ENCODE measurements around the gene METTL1. TPM values are rescaled to one million over a fixed set of nuclear protein-coding genes. Genes with fewer than 3 reads are reported as not detected.

The METTL1 gene
- polyA plus RNA-seq, 2 donors, result 18.8 to 19.3 TPM

DNA sequence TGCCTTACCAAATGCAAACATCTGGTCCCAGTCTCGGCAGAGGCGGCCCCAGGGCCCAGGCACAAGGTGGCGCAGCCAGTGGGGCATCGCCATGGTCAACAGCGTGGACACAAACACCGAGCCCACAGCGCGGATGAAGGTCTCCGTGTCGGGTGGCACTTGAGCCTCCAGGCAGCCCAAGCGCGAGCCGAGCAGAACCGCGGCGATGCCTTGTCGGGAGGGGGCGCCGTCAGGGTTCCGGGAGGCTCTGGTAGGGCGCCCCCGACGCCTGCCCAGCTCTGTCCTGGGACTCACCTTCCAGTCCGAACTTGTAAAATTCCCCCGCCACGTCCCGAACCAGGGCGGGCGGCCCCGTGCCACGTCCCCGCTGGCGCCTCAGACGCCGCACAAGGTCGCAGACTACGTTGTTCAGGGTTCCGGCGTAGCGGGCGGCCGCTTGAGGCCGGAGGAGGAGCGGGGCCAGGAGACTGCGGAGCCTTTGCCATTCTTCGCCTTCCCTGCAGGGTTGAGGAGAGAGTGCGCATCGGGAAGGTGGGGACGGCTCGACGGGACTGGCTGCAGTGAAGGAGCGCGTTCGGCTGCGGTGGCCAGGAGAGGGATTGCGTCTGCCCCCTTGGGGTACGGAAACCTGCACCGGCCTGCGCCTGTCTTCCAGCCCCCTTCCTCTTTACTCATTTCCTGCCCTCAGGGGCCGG lies 6.8 kb downstream of the METTL1 start:
- peaks cover 0 to 7% of the 10 kb centered on the region in 2 donors for H3K36me3 ChIP-seq (ENCODE audit: control insufficient read depth in 2 of 2, insufficient read depth in 2 of 2, low read length in 1 of 2)
- H3K9me3 ChIP-seq (ENCODE audit: control insufficient read depth in 2 of 2, insufficient read depth in 1 of 2, low read depth in 1 of 2, low read length in 1 of 2), result no peaks in the 10 kb centered on the region
- H3K27ac ChIP-seq (ENCODE audit: low read depth in 2 of 2, low read length in 1 of 2), result no peak overlapping the region
- peaks cover 13 to 22% of the 10 kb centered on the region in 2 donors for H3K4me1 ChIP-seq (ENCODE audit: control insufficient read depth in 2 of 2, insufficient read depth in 2 of 2, low read length in 1 of 2)
- H3K4me3 ChIP-seq (ENCODE audit: low read depth in 1 of 2, low read length in 2 of 2), result peak overlapping the region; percentile 42 to 45
- no peaks in the 10 kb centered on the region for H3K27me3 ChIP-seq (ENCODE audit: control insufficient read depth in 1 of 2, insufficient read depth in 2 of 2, low read length in 2 of 2)
- 1% methylated on average over 58 to 60 of the region's 60 CpGs for WGBS, 2 donors

DNA sequence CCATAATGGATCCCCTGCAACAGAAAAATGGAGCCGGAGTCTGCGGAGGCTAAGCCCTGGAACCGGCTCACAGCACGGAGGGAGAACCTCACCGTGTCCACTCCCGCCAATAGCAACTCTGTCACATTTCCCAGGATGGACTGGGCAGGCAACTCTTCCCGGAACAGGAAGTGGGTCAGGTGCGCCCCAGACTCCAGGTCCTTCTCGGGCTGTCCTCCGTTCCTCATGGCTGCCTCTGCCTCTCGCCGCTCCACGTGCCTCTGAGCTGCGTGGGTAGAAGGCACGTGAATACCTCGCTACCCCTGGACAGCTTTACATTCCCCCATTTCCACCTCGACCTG lies 7.3 kb downstream of the METTL1 start:
- Histone ChIP-seq H3K4me1 (ENCODE audit: control insufficient read depth in 2 of 2, insufficient read depth in 2 of 2, low read length in 1 of 2) (peaks cover 13 to 22% of the 10 kb centered on the region in 2 donors), H3K27ac (ENCODE audit: low read depth in 2 of 2, low read length in 1 of 2) (no peak overlapping the region), H3K27me3 (ENCODE audit: control insufficient read depth in 1 of 2, insufficient read depth in 2 of 2, low read length in 2 of 2) (no peaks in the 10 kb centered on the region), H3K4me3 (ENCODE audit: low read depth in 1 of 2, low read length in 2 of 2) (peak overlapping the region; percentile 42 to 45), H3K36me3 (ENCODE audit: control insufficient read depth in 2 of 2, insufficient read depth in 2 of 2, low read length in 1 of 2) (peaks cover 0 to 7% of the 10 kb centered on the region in 2 donors), H3K9me3 (ENCODE audit: control insufficient read depth in 2 of 2, insufficient read depth in 1 of 2, low read depth in 1 of 2, low read length in 1 of 2) (no peaks in the 10 kb centered on the region)
- WGBS, 2 donors, result 17 to 18% methylated on average over 17 of the region's 17 CpGs

DNA sequence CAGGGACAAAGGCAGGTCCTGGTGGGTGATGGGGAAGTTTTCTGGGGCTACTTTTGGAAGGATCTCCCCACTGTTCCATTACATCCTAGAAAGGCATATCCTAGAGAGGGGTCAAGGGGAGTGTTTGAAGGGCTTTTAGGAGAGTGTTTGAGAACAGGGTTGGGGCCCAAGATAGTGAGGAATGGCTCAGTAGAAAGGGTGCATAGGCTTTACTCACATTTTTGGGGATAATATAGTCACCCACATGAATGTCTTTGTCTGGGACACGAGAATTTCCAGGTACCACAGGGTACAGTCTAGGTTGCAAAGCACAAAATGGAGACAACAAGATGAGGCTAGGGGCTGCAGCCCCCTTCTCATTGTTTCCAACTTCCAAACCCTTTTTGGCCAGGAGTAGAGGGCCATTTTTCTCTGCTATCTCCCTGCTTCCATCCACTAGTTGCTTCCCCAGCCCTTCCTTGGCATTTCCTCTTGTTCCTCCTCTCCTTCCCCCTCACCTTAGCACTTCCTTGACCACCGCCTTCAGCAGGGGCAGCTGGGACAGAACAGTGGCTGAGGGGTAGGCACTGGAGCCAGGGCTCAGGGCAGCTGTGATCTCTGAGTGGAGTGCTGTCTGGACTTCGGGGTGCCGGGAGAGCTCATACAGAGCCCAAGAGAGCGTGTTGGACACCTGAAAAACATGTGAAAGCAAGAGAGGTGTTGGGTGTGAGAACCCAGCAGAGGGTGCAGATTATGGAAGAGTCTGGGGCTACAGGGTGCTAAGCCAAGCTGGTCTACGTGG lies 7.8 kb downstream of the METTL1 start:
- peaks cover 13 to 22% of the 10 kb centered on the region in 2 donors for H3K4me1 ChIP-seq (ENCODE audit: control insufficient read depth in 2 of 2, insufficient read depth in 2 of 2, low read length in 1 of 2)

DNA sequence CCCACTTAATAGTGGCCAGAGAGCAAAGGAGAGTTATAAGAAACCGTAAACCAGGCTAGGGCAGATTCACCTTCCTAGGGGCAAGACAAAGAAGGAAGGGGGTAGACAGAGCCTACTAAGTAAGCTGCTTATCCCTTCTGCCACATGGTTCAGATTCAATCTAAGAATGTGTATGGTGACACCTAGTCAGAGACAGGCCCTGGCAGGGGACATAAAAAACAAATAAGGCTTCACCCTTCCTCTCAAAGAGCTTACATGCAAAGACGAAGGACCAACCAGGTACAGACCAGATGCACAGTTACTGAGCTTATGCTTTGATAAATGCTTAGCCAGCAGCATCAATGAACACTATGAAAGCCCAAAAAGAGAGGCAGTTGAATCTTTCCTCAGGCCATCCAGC lies 9.4 kb downstream of the METTL1 start:
- no peaks in the 10 kb centered on the region for H3K27me3 ChIP-seq (ENCODE audit: control insufficient read depth in 1 of 2, insufficient read depth in 2 of 2, low read length in 2 of 2)
- no peak overlapping the region for H3K4me3 ChIP-seq (ENCODE audit: low read depth in 1 of 2, low read length in 2 of 2)
- H3K9me3 ChIP-seq (ENCODE audit: control insufficient read depth in 2 of 2, insufficient read depth in 1 of 2, low read depth in 1 of 2, low read length in 1 of 2), result no peaks in the 10 kb centered on the region
- H3K36me3 ChIP-seq (ENCODE audit: control insufficient read depth in 2 of 2, insufficient read depth in 2 of 2, low read length in 1 of 2), result peaks cover 0 to 10% of the 10 kb centered on the region in 2 donors
- H3K4me1 ChIP-seq (ENCODE audit: control insufficient read depth in 2 of 2, insufficient read depth in 2 of 2, low read length in 1 of 2), result peaks cover 13 to 22% of the 10 kb centered on the region in 2 donors
- WGBS, 2 donors, result 90 to 91% methylated on average over 2 of the region's 2 CpGs
- H3K27ac ChIP-seq (ENCODE audit: low read depth in 2 of 2, low read length in 1 of 2), result no peak overlapping the region

More for the DNA sequence above, 7.8 kb downstream of the METTL1 start:
- 77 to 81% methylated on average over 6 of the region's 6 CpGs for WGBS, 2 donors
- Histone ChIP-seq H3K27ac (ENCODE audit: low read depth in 2 of 2, low read length in 1 of 2) (no peak overlapping the region), H3K36me3 (ENCODE audit: control insufficient read depth in 2 of 2, insufficient read depth in 2 of 2, low read length in 1 of 2) (peaks cover 0 to 4% of the 10 kb centered on the region in 2 donors), H3K4me3 (ENCODE audit: low read depth in 1 of 2, low read length in 2 of 2) (no peak overlapping the region), H3K27me3 (ENCODE audit: control insufficient read depth in 1 of 2, insufficient read depth in 2 of 2, low read length in 2 of 2) (no peaks in the 10 kb centered on the region), H3K9me3 (ENCODE audit: control insufficient read depth in 2 of 2, insufficient read depth in 1 of 2, low read depth in 1 of 2, low read length in 1 of 2) (no peaks in the 10 kb centered on the region)

DNA sequence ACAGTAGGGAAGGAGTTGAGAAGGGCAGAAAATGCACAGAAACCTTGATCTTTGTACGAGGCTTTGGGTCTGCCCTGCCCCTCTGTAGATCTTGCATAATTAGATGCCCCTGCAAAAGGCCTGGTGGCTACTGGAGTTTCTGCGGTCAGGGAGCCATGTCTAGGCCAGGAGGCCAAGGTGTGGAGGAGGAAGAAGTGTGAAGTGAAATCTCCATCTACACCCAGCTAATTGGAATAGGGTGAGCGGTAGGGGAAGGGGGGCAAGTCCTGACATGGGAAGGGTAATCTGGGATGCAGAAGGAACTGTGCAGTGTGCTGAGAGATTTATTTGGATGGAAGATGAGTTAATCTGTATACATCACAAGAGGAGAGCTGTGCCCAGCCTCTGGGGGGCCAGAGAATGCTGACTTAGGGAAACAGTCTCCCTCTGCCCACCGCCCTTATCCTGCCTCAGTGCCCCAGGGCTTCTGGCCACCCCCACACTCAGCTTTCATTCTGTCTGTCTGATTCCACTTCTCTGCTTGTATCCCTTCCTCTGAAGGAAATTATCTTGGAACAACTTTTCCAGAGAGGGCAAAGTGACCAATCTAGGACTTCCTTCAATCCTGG lies 10.4 kb downstream of the METTL1 start:
- Histone ChIP-seq H3K27me3 (ENCODE audit: control insufficient read depth in 1 of 2, insufficient read depth in 2 of 2, low read length in 2 of 2) (no peaks in the 10 kb centered on the region), H3K27ac (ENCODE audit: low read depth in 2 of 2, low read length in 1 of 2) (no peak overlapping the region), H3K36me3 (ENCODE audit: control insufficient read depth in 2 of 2, insufficient read depth in 2 of 2, low read length in 1 of 2) (peaks cover 0 to 10% of the 10 kb centered on the region in 2 donors), H3K9me3 (ENCODE audit: control insufficient read depth in 2 of 2, insufficient read depth in 1 of 2, low read depth in 1 of 2, low read length in 1 of 2) (no peaks in the 10 kb centered on the region), H3K4me1 (ENCODE audit: control insufficient read depth in 2 of 2, insufficient read depth in 2 of 2, low read length in 1 of 2) (peaks cover 7 to 17% of the 10 kb centered on the region in 2 donors), H3K4me3 (ENCODE audit: low read depth in 1 of 2, low read length in 2 of 2) (no peak overlapping the region)
- WGBS, 2 donors, result 87 to 92% methylated on average over 4 of the region's 4 CpGs

DNA sequence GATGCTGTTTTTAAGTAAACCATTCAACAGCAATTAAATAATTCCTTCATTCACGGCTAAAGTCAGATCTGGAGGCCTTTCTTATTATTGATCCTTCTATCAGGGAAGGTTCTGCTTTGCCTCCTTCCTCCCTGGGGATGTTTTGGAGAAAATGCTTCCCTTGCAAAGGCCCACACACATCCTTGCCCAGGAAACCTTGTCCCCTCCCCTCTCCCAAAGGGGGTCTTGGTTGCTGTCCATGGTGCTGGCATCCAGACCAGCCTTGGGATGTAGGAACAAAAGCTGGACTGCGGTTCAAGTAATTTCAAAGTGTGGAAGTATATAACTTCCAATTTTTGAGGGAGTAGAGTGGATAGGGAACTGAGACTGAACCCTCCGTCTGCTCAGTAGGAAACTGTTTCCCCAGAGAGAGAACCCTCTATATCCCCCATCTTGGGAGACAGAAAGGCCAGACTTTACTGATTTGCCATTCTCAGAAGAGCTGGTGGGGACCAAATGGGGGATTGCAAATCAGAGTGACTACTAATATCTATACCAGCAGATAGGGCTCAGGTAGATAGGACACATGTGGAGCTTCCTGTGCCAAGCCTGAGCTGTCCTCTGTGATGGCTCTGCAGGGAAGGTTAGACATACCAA lies 11.4 kb downstream of the METTL1 start:
- Histone ChIP-seq H3K27ac (ENCODE audit: low read depth in 2 of 2, low read length in 1 of 2) (no peak overlapping the region), H3K4me1 (ENCODE audit: control insufficient read depth in 2 of 2, insufficient read depth in 2 of 2, low read length in 1 of 2) (peaks cover 0 to 9% of the 10 kb centered on the region in 2 donors), H3K36me3 (ENCODE audit: control insufficient read depth in 2 of 2, insufficient read depth in 2 of 2, low read length in 1 of 2) (peaks cover 0 to 10% of the 10 kb centered on the region in 2 donors), H3K9me3 (ENCODE audit: control insufficient read depth in 2 of 2, insufficient read depth in 1 of 2, low read depth in 1 of 2, low read length in 1 of 2) (no peaks in the 10 kb centered on the region), H3K4me3 (ENCODE audit: low read depth in 1 of 2, low read length in 2 of 2) (no peak overlapping the region), H3K27me3 (ENCODE audit: control insufficient read depth in 1 of 2, insufficient read depth in 2 of 2, low read length in 2 of 2) (no peaks in the 10 kb centered on the region)
- 93 to 96% methylated on average over 3 of the region's 3 CpGs for WGBS, 2 donors

DNA sequence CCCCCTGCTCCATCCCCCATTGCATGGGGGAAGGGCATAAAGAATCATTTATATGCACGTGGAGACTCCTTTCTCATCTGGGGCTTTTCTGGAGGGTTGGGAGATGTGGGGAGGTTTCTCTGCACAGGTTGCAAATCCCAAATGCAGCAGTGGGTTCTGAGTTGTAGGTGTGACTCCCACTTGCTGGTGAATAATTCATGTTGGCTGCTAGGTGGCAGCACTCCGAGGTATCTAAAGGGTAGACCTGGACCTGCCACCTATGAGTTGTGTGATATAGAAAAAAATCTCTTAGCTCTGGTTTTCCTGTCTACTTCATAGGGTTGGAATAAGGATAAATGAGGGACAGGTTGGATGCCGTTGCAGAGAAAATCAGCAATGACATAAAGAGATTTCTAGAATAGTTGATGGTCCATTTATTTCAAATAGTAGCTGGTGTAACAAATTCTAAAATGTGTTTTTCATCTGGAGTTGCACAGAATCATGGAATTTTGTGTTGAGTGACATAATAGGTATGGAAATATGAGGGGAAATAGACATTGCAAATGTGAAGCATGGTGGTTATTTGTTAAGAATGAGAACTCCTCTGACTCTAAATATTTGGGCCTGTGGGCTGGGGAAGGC lies 12.4 kb downstream of the METTL1 start:
- no peaks in the 10 kb centered on the region for H3K9me3 ChIP-seq (ENCODE audit: control insufficient read depth in 2 of 2, insufficient read depth in 1 of 2, low read depth in 1 of 2, low read length in 1 of 2)
- H3K4me3 ChIP-seq (ENCODE audit: low read depth in 1 of 2, low read length in 2 of 2), result no peak overlapping the region
- WGBS, 2 donors, result 32 to 35% methylated on average over 3 of the region's 3 CpGs
- H3K27ac ChIP-seq (ENCODE audit: low read depth in 2 of 2, low read length in 1 of 2), result no peak overlapping the region
- no peaks in the 10 kb centered on the region for H3K4me1 ChIP-seq (ENCODE audit: control insufficient read depth in 2 of 2, insufficient read depth in 2 of 2, low read length in 1 of 2)
- H3K36me3 ChIP-seq (ENCODE audit: control insufficient read depth in 2 of 2, insufficient read depth in 2 of 2, low read length in 1 of 2), result peaks cover 0 to 10% of the 10 kb centered on the region in 2 donors
- H3K27me3 ChIP-seq (ENCODE audit: control insufficient read depth in 1 of 2, insufficient read depth in 2 of 2, low read length in 2 of 2), result no peaks in the 10 kb centered on the region

DNA sequence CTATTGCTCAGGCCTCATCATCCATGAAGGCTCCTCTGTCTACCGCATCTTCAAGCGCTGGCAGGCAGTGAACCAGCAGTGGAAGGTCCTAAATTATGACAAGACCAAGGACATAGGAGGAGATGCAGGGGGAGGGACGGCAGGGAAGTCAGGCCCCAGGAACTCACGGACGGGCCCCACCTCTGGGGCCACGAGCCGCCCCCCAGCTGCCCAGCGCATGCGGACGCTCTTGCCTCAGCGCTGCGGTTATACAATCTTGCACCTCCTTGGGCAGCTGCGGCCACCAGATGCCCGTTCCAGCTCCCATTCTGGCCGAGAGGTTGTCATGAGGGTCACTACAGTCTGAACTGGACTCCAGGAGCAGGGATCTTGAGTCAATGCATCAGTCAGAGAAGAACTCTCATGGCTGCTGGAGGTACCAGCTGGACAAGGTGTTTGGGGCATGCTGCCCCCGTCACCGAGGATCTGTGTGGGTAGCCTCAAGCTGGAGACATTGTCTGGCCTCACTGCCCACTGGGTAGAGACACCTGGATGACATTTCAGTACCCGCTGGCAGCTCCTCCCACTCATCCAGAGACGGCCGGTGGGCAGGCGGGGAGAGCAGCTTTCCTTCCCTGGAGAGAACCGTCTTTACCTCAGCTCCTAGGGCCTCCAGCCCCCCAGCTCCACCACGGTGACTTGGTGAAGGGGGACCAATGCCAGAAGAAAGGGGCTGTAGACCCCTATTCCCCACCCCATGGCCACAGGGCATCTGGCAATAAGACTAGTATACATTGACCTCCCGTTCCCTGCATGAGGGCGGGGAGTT lies 13.1 kb downstream of the METTL1 start:
- H3K4me1 ChIP-seq (ENCODE audit: control insufficient read depth in 2 of 2, insufficient read depth in 2 of 2, low read length in 1 of 2), result peaks cover 0 to 2% of the 10 kb centered on the region in 2 donors
- no peaks in the 10 kb centered on the region for H3K9me3 ChIP-seq (ENCODE audit: control insufficient read depth in 2 of 2, insufficient read depth in 1 of 2, low read depth in 1 of 2, low read length in 1 of 2)
- 90 to 93% methylated on average over 25 of the region's 25 CpGs for WGBS, 2 donors
- no peak overlapping the region for H3K27ac ChIP-seq (ENCODE audit: low read depth in 2 of 2, low read length in 1 of 2)
- no peaks in the 10 kb centered on the region for H3K27me3 ChIP-seq (ENCODE audit: control insufficient read depth in 1 of 2, insufficient read depth in 2 of 2, low read length in 2 of 2)
- peaks cover 0 to 10% of the 10 kb centered on the region in 2 donors for H3K36me3 ChIP-seq (ENCODE audit: control insufficient read depth in 2 of 2, insufficient read depth in 2 of 2, low read length in 1 of 2)
- H3K4me3 ChIP-seq (ENCODE audit: low read depth in 1 of 2, low read length in 2 of 2), result no peak overlapping the region
